GM19395 (cell line): ENCODE results near the gene RPL36A.

ENCODE experiments used
- ATAC-seq: cut with Tn5 transposase; IDR thresholded peaks from one replicate; pipeline ENCODE4 v1.9.1; 2021; ENCODE audit warnings: mild to moderate bottlenecking, moderate library complexity; ENCODE audit not compliant: unreplicated experiment

RPL36A gene

DNA sequence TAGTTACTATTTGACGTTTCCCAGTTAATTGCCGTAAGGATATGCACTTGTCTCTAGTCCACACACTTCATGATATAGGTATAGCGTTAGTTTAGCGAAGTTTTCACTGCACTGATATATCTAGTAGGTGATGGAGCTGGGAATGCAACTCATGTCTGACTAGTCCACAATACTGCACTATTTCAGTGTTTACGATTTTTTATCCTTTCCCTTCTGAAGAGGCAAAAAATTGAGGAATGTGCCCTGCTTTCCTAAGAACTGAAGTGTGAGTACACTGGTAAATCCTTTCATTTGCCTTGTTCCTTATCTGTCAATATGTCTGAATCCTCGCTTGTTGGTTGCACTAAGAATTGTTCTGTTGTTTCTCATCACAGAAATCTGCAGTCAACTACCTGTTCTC is 1.0 kb downstream of the RPL36A start:
- ATAC-seq = no peak

DNA sequence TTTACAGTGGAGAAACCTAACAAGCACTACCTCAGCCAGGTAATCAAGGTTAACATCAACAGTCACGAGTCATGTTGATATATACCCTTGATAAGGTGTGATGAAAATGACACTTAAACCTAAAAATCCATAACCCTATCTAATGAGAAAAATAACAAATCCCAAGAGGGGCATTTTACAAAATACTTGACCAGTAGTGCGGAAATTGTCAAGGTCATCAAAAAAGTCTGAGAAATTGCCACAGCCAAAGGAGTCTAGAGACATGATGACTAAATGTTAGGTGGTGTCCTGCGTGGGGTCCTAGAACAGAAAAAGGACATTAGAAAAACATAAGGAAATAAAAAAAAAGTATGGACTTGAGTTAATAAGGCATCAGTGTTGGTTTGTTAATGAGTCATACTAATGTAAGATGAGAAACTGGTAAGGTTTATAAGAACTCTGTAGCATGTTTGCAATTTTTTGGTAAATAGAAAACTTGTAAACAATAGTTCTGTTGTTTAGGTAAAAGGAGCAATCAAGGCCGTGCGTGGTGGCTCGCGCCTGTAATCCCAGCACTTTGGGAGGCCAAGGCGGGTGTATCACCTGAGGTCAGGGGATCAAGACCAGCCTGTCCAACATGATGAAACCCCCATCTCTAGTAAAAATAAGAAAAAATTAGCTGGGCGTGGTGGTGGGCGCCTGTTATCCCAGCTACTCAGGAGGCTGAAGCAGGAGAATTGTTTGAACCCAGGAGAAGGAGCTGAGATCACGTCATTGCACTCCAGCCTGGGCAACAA is 2.9 kb downstream of the RPL36A start:
- no peak for ATAC-seq

DNA sequence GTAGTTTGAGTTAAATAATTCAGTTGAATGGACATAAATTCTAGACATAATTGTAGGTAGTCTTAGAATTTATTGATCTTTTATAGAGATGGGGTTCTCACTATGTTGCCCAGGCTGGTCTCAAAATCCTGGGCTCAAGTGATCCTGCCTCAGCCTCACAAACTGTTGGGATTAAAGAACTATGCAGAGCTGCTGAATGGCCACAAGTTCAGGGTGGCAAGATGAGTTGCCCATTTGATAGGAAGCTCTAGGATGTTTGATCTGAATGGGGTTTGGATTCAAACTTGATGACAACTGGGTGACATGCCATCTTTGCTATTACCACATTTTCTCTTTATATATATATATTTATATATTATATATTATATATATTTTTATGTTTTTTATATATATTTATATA is 3.6 kb downstream of the RPL36A start:
- ATAC-seq = no peak

DNA sequence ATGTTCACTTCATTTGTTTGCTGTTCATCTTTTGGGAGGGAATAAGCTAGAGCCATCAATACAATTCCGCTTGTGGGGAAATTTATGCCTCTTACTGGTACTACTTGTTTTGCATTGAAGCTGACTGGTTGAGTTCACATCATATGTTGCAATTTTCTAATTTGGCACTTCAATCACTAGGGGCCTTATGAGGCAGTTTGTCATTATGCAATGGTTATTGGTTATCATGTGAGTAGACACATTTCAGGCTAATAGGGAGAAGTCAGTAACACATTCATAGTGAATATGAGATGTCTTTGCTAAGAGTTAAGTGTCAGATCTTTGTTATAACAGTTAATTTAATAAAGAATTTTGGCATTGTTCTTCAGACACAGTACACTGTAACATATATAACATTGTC is 5.0 kb downstream of the RPL36A start:
- no peak for ATAC-seq

DNA sequence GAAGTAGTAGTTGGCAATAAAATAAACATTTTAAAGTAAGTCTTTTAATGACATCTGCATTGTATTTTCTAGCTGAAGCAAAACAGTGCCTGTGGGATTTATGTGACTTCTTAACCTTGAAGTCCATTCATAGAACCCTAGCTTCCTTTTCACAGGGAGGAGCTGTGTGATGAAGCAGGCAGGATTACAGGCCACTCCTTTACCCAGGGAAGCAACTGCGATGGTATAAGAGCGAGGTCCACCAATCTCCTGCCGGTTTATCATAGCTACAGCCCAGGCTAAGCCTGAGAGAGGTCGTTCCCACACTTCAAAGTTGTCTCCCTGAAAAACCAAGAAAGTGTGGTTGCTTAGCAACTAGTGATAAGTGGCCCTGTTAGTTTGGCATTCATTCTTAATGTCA is 7.0 kb downstream of the RPL36A start:
- ATAC-seq = no peak

DNA sequence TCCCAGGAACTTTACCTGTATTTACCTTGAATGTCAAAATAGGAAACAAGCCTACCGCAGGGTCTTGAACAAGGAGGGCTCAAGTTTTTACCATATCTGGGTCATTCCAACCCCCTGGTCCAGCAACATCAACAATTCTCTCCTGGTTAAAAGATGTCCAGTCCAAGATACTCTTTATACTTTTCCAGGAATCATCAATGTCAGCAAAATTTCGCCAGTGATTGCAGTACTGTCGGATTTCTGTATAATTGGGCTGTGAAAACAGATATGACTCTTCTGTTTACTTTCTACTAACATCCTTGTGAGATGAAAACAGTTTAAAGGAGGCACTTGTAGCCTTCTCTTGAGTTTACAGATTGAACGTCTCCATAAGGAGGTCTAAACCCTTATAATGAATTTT is 7.9 kb downstream of the RPL36A start:
- ATAC-seq = no peak

DNA sequence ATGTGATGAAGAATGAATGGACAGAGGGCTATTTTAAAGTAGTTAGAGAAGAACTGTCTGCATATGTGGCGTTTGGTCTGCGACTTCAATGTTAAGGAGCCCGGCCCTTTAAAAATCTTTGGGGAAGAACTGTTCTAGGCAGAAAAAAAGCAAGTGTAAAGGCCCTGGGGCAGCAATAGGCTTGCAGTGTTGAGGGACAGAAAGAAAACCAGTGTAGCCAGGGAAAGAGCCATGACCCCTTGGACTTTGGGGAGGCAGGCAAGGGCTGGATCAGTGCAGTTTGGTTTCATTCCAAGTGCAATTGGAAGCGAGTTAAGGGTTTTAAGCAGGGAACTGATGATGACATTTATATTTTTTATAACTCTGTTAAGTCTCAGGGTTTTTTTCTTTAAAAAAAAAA is 9.0 kb downstream of the RPL36A start:
- ATAC-seq = no peak

DNA sequence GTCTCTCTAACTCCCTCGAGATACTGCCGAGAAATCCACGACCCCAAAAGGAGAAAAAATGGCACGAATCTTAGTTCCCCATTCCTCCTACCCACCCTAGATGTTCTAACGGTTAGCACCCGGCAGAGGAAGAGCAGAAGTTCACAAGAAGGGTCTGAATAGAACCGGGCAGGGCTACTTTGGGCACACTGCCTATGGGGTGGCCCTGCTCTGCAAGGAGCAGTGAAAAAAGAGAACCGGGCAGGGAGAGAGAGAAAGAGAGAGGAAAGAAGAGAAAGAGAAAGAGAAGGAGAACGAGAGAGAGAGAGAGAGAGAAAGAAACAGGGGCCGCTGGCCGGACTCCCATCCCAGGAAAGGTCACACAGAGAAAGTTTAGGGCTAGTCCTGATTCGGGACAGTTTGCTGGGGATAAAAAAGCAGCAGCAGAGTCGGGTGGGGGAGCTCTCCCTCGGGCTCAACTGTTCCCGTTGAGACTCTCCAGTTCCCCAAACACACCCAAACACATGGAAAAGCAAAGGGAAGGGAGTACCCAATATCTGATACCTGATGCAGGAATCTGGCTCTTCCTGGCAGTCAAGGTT is 16.4 kb downstream of the RPL36A start:
- ATAC-seq = no peak

DNA sequence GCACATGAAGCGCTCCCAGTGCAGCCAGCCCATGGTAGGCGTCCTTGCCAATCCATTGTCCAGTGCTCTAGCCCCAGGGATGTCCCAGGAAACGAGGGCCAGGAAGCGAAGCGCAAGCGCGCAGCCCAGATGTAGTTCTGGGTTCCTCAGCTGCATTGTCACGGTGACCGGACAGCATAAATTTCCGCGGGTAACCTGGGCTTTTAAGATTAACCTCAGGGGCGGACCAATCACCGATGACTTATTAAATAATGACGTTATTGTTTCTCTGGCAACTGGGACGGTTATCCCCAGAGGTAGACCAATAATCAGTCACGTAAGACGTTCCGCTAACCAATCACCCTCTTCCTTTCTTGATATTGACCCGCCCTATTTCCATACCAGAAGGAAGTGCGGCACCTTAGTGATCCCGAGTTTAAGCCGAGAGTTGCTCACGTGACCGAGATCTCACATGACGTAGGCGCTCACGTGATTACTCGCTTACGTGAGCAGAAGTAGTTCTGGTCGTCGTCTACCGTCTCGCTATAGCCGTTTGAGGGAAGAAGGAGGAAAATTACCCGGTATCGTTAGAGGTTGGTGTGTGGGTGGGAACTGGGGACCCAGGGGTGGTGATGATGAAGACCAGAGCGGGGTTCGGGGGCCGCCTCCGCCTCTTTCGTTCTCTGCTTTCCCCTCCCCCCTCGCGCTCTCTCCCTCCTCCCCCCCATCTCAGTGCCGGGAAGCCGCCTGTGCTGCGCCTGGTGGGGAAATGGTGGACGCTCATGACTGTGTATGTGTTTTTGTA is 17.1 kb downstream of the RPL36A start, which contains the start of the genes GLA and HNRNPH2:
GLA (minus strand) TSS at position 178 of the 784 bp plus-strand sequence; CDS start at position 156, 22 bp downstream.
HNRNPH2 (plus strand) TSS at position 475 of the 784 bp plus-strand sequence. CDS start 3,767 bp downstream, outside the sequence.
- ATAC-seq = peak; percentile 95

DNA sequence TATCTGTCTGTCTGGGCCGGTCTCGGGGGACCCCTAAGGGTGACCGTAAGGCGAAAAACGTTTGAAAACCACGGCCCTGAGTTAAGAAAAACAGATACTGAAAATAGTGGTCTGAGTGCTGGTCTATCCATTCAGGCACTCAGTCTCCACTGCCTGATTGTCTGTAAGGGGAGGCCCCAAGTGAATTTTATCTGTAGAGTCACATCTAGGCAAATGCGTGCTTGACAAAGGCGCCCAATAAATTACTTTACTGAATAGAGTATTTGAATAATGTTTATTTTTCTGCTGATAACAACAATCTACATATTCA is 17.7 kb downstream of the RPL36A start:
- peak; percentile 27 for ATAC-seq

DNA sequence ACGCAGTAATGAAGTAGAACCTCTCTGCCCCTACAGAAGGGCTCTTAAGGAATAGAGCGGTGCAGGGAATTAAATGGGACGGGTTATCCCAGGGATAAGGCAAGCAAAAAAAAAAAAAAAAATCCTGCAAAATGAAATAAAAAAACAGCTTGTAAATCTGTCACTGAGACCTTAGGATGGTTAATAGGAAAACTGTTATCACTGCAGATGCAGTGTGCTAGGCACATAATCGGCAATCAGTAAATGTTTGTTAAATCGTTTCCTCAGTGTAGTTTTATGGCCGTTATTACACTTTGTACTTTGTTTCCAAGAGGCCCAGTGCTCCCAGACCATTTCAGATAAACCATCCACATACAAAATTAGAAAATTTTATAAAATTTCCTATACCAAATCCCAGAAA is 18.2 kb downstream of the RPL36A start:
- ATAC-seq = no peak

DNA sequence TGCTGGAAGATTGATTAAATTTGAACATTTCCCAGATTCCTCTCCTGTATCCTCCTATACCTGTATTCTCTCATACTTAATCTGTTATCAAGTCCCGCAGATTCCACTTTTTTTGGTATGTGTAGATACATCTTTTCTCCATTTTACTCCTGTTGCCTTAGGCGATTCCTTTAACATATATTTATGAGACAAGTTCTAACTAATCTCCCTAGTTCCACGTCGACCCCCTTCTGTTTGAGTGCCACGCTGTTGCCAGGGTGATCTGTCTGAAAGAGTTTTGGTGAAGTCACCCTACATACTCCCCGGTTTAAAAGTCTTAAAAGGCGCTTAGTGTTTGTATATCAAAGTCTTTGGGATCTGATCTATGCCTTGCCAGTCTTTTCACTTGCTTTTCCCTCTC is 19.6 kb downstream of the RPL36A start:
- no peak for ATAC-seq

DNA sequence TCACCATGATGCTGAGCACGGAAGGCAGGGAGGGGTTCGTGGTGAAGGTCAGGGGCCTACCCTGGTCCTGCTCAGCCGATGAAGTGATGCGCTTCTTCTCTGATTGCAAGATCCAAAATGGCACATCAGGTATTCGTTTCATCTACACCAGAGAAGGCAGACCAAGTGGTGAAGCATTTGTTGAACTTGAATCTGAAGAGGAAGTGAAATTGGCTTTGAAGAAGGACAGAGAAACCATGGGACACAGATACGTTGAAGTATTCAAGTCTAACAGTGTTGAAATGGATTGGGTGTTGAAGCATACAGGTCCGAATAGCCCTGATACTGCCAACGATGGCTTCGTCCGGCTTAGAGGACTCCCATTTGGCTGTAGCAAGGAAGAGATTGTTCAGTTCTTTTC is 21.2 kb downstream of the RPL36A start:
- no peak for ATAC-seq

DNA sequence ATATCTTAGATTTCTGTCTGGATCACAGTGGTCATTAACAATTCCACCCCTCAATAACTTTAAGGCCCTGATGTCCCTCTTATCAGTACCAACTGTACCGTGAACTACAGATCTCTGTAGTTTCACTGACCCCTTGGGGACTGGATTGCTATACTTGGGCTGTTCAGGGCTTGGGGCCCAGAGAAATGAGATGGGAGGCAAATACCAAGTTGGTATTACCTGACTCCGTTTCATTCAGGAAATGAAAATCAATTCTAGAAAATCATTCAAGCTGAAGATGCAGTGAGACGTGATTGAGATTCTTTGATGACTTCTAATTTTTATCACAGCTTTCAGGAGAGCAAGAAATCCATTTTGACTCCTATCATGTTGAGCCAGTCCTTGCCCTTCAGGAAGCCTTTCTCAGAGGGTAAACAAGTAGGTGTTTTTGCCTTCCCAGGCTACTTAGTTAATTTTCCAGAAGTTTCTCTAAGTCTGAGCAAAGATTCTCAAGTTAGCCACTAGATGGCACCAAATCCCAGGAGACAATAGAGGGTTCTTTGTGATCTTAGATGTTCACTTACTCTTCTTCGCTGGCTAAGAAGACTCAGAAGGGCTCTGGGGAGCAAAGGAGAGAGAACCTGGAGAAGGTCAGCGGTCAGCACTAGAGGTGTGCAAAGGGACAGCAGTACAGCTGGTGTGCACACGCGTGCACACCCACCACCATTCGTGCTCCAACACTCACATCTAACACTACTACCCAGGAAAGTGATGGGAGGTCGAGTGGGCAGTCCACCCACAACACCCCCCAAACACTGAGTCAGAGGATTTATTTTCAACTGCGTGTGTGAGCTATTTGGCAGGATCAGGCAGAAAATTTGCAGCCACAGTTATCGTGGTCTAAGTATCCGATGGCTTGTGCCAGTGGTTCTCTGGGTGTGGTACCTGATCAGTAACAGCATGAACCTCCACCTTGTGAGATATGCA is 24.7 kb downstream of the RPL36A start:
- peak; percentile 74 for ATAC-seq

DNA sequence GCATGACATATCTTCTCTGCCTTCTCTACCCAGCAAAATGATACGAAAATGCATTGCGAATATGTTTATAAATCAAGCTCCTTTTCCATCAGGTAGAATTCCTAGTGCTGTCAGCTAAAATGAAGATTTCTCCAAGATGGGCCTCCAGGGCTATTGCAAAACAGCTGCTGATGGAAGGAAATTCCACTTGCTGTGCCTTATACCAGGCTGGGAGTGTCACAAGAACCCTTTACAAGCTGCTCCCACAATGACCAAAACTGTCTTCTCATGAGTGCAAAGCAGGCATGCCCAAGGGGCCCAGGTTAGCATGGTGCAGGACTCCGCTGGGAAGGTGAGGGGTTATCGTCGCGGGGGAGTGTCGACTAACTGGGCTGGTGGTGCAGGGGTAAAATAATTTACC is 25.9 kb downstream of the RPL36A start:
- ATAC-seq = no peak

DNA sequence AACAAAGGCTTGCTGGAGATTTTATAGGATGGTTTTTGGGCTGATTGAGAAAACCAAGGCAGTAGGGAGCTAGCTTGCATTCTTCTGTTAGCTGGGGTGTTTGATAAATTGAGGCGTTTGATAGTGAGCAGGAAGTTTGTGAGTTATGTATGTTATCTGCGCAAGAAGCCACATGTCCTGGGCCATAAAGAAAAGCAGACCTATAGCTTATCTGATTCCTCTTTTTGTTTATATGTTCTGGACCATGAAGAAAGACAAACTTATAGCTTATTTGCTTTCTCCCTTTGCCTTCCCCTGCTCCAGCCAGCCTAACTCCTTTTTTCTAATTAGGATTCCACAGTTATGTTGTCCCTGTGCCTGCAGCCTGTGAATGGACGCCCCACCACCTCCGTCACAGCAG is 26.4 kb downstream of the RPL36A start:
- ATAC-seq = no peak

DNA sequence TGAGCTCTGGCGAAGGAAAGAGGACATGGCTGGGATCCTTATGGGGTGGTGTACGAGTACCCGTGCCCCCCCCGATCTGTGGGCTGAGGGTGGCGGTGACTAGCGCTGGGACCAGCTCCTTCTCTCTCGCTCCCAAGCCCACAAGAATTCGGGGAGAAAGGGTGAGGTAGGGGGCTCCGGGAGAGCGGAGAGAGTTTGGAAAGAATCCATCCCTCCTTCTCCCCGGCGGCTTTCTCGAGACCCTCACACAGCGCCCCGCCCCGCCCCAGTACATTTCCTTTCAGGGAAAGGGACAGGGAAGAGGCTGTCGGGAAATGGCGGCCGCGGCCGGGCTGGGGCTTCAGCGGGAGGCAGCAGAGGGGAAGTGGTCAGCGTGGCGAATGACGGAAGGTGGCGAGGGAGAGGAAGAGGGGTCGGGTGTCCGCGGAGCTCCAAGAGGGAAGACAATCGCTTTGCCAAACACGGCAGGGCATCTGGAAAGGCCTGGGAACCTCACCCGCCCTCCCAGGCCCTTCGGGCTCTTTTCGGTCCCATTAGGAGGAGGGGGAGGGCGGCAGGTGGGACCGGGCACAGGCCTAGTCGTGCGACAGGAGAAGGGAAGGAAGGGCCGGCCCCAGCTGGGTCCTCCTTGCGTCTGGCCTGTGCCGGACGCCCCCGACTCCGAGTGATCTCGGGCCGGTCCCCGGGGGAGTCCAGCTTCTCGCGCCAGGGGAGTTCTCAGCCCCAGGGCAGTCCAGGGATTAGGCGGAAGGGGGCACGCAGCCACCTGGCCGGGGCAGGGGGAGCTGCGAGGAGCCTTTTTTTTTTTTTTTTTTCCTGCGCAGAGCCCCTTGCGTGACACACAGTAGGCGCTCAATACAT is 27.4 kb downstream of the RPL36A start:
- ATAC-seq = peak; percentile 48

DNA sequence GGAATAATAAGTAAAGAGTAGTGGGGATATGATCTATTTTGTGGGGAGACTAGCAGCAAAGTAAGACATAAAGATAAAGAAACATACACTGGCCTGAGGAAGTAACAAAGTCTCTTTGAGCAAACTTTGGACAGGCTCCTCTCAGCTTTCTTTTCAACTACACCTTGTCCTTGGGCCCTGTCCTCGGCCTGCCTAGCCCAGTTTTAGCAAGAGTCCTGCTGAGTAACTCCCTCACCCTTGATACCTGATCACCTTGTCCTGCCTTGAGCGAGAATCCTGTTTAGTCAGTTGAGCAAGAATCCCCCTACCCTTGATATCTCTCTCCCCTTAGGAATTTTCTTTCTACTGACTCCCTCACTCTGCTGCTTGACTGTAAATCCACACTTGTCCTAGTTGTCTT is 28.7 kb downstream of the RPL36A start:
- no peak for ATAC-seq

DNA sequence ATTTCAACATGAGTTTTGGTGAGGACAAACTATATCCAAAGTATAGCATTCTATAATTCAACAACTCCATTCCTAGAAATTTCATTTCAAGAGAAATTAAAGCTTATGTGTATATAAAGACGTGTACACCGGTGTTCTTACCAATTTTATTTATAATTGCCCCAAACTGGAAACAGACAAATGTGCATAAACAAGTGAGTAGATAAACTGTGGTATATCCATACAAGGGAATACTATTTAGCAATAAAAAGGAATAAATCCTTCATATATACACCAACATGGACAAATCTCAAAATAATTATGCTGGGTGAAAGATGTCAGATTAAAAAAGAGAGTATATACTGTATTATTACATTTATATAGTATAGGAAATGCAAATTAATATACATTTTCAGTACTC is 37.1 kb downstream of the RPL36A start:
- ATAC-seq = no peak

DNA sequence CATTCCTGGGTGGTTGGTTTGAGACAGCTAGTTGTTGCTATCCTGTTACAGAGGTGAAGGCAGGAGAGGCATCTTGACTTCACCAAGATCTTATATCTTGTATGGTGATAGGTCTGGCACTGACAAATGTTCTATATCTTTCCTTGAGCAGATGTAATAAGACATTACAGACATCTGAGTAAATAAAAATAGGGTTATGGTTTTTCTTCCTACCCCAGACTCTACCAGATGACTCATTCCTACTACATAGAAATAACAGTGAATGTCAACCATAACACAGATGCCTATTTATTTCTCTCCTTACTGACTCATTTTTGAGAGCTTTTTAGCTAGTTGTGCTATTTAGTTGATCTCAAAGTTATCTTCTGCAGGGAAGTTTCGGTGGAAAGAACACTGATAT is 39.1 kb downstream of the RPL36A start:
- peak; percentile 57 for ATAC-seq
